PFSK-1 (cell line): ENCODE results near the gene PRND.
A peak's percentile ranks its signal among the peaks of the same experiment; 100 is the strongest.

Source experiments
- FOXP2 ChIP-seq: optimal IDR thresholded peaks from 2 replicates; pipeline ENCODE3; 2011; ENCODE audit warnings: borderline replicate concordance, control low read depth, inconsistent platforms; ENCODE audit not compliant: insufficient read depth; ENCODE audit errors: extremely low read length, extremely low read depth
- POLR2AphosphoS5 ChIP-seq: IDR thresholded peaks from 2 replicates; pipeline ENCODE4 v1.6.1; 2012; ENCODE audit warnings: low read depth, mild to moderate bottlenecking, control low read depth, low read length, moderate library complexity
- SIN3A ChIP-seq: IDR thresholded peaks from 2 replicates; pipeline ENCODE4 v1.6.1; 2012; ENCODE audit warnings: mild to moderate bottlenecking, low read length, moderate library complexity, borderline replicate concordance; ENCODE audit not compliant: insufficient read depth
- TAF1 ChIP-seq: IDR thresholded peaks from 2 replicates; pipeline ENCODE4 v1.6.1; 2012; ENCODE audit warnings: low read length, control low read depth, borderline replicate concordance; ENCODE audit not compliant: insufficient read depth
- TF ChIP-seq, protein P1 (sequence below), 2 experiments: IDR thresholded peaks; 2 replicates each; pipeline versions ENCODE4 v1.6.1 to v1.8.0; 2011 to 2012; ENCODE audit warnings: low read depth in 2 of 2, low read length in 2 of 2, control low read depth in 1 of 2, inconsistent platforms in 1 of 2, mild to moderate bottlenecking in 1 of 2, moderate library complexity in 1 of 2; ENCODE audit not compliant: insufficient read depth in 1 of 2

PRND gene

DNA sequence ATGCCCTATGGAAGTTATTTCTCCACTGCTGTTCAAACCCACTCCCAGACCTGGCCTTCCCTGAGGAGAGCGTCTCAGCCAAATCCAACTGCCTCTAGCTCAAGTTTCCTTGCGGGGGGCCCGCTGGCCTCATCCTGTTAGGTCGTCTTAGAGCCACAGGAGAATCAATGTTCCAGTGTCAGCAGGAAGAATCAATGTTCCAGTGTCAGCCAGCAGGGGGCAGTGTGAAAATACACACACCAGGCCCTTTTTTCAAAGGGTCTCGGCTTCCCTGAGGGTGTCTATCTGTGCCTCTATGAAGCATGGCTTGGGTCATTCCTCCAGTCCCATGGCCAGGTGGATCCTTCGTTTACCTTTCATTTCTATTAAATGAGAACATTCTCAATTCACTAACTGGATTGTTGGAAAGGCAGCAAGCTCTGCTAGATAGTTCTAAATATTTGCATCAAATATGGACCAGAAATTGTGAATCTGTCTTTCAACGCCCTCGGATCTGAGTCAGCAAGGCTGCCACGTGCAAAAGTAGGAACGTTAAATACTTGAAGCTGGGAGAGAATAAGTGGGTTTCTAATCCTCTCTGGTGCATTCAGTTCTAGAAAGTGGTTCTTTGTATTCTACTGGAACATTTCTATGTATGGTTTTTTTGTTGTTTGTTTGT is 19.2 kb downstream of the PRND start:
- TF ChIP-seq TAF1 = no peak
- TF ChIP-seq POLR2AphosphoS5 = no peak
- TF ChIP-seq SIN3A = no peak
- TF ChIP-seq, protein P1, sequence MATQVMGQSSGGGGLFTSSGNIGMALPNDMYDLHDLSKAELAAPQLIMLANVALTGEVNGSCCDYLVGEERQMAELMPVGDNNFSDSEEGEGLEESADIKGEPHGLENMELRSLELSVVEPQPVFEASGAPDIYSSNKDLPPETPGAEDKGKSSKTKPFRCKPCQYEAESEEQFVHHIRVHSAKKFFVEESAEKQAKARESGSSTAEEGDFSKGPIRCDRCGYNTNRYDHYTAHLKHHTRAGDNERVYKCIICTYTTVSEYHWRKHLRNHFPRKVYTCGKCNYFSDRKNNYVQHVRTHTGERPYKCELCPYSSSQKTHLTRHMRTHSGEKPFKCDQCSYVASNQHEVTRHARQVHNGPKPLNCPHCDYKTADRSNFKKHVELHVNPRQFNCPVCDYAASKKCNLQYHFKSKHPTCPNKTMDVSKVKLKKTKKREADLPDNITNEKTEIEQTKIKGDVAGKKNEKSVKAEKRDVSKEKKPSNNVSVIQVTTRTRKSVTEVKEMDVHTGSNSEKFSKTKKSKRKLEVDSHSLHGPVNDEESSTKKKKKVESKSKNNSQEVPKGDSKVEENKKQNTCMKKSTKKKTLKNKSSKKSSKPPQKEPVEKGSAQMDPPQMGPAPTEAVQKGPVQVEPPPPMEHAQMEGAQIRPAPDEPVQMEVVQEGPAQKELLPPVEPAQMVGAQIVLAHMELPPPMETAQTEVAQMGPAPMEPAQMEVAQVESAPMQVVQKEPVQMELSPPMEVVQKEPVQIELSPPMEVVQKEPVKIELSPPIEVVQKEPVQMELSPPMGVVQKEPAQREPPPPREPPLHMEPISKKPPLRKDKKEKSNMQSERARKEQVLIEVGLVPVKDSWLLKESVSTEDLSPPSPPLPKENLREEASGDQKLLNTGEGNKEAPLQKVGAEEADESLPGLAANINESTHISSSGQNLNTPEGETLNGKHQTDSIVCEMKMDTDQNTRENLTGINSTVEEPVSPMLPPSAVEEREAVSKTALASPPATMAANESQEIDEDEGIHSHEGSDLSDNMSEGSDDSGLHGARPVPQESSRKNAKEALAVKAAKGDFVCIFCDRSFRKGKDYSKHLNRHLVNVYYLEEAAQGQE (IDR thresholded peaks at IDR 0.05; ENCODE audit: insufficient read depth in 1 of 2, low read depth in 2 of 2, low read length in 2 of 2) = no peak
- TF ChIP-seq FOXP2 = no peak

DNA sequence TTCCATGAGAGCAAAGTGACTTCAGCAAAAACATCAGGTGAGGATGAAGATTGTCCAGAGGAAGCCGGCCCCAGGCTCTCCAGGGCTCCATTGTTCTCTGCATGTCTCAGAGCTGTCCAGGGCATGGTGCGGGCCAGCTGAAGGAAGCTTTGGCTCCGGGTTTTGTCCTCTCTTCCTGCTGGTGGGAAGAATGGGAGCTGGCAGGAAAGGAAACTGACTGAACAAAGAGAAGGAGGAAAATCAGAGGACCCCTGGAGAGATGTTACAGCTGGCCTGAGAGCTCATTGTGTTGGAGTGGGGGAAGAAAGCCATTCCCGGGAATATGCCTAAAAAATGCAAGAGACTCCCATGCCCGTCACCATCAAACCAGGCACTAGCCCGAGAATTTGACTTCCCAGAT is 27.1 kb downstream of the PRND start:
- TF ChIP-seq POLR2AphosphoS5 (no peak), FOXP2 (no peak), SIN3A (no peak), TAF1 (no peak)
- TF ChIP-seq, protein P1 (IDR thresholded peaks at IDR 0.05; ENCODE audit: insufficient read depth in 1 of 2, low read depth in 2 of 2, low read length in 2 of 2) = peak in 1 of 2 experiments; percentile 42; a peak in 1 of 4 replicates

DNA sequence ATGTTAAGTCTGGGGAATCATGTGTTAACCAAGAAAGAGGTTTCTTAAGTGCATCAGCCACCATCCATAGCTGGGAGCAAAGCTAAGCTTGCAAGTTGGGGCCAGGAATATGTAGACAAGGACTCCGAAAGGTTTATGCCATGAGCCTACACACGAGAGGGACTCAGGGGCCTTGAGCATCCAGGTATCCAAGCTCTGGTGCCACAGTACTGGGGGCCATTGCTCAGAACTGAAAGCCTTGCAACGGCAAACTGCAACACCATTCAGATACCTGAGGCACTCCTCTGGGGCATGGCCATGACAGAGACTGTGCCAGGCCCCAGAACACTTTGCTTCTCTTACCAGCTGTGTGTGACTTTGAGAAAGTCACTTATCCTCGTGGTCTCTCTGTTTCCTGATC is 27.6 kb downstream of the PRND start:
- TF ChIP-seq TAF1 = no peak
- TF ChIP-seq, protein P1 (IDR thresholded peaks at IDR 0.05; ENCODE audit: insufficient read depth in 1 of 2, low read depth in 2 of 2, low read length in 2 of 2) = no peak

DNA sequence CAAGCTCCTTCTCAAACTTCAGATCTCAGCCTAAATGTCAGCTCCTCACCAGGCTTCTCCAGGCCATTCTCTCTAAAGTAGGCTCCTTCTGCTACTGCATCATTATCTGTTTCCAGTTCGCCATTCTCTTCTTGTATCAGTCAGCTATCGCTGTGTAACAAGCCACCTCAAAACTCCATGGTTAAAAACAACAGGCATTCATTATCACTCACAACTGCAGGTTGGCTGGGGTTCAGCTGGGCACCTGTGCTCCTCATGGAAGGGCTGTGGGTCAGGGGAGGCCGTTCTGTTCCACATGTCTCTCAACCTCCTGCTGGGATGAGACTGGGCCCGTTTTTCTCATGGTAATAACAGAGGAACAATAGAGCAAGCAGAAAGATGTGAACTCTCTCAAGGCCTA is 28.7 kb downstream of the PRND start:
- TF ChIP-seq POLR2AphosphoS5 = no peak
- TF ChIP-seq, protein P1 (IDR thresholded peaks at IDR 0.05; ENCODE audit: insufficient read depth in 1 of 2, low read depth in 2 of 2, low read length in 2 of 2) = no peak
- TF ChIP-seq TAF1 = no peak
- no peak for TF ChIP-seq SIN3A
- TF ChIP-seq FOXP2 = no peak

DNA sequence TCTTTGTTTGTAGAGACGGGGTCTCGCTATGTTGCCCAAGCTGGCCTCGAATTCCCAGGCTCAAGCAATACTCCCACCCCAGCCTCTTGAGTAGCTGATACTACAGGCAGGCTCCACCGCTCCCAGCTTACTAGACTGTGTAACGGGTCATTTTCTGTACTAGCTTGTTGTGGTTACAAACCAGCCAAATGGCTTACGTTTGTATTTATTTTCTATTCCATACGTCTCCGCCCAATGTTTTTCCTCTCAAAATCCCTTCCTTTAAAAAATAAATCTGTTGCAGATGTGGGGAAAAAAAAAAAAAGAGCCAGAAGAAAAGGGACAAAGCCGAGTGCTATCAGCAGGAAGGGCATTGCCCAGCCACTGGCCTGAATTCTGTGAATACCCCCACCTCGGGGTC is 41.6 kb downstream of the PRND start:
- no peak for TF ChIP-seq SIN3A
- TF ChIP-seq, protein P1 (IDR thresholded peaks at IDR 0.05; ENCODE audit: insufficient read depth in 1 of 2, low read depth in 2 of 2, low read length in 2 of 2) = no peak
- no peak for TF ChIP-seq TAF1
- TF ChIP-seq FOXP2 = no peak
- TF ChIP-seq POLR2AphosphoS5 = no peak
